DOHH2 (cell line): ENCODE measurements around the gene LIMS4.
"Not testable (repeated sequence)": the region's sequence is repeated elsewhere in the genome, so short reads cannot be mapped to it uniquely, and the experiment has no call there.

Source experiments
- H3F3A ChIP-seq: fragments of 200-600 bp; sonication (generic), shearing (Covaris generic); 2 replicates; pipeline ENCODE4 v1.6.0; 2016; ENCODE audit warnings: antibody characterized with exemption, mild to moderate bottlenecking; ENCODE audit not compliant: control insufficient read depth, insufficient read depth
- H3K27ac ChIP-seq: fragments of 200-600 bp; sonication (generic); 2 replicates; pipeline ENCODE4 v1.5.1; 2014; ENCODE audit warnings: low read depth, mild to moderate bottlenecking, low read length, moderate library complexity
- H3K27me3 ChIP-seq: fragments of 200-600 bp; sonication (generic); 2 replicates; pipeline ENCODE4 v1.6.1; 2014; ENCODE audit warnings: mild to moderate bottlenecking, low read length, mixed read lengths; ENCODE audit not compliant: control insufficient read depth
- H3K36me3 ChIP-seq: fragments of 200-600 bp; sonication (generic); 2 replicates; pipeline ENCODE4 v1.6.1; 2014; ENCODE audit warnings: mild to moderate bottlenecking, low read length, moderate library complexity, mixed read lengths; ENCODE audit not compliant: control insufficient read depth
- H3K4me1 ChIP-seq: fragments of 200-600 bp; sonication (generic); 2 replicates; pipeline ENCODE4 v1.6.1; 2014; ENCODE audit warnings: mild to moderate bottlenecking, low read length, mixed read lengths; ENCODE audit not compliant: control insufficient read depth
- H3K4me2 ChIP-seq: fragments of 200-600 bp; sonication (generic); 2 replicates; pipeline ENCODE4 v1.6.0; 2014; ENCODE audit warnings: mild to moderate bottlenecking, low read length, moderate library complexity
- H3K4me3 ChIP-seq: fragments of 200-600 bp; sonication (generic); 2 replicates; pipeline ENCODE4 v1.5.1; 2014; ENCODE audit warnings: mild to moderate bottlenecking, low read length, mixed read lengths
- H3K79me2 ChIP-seq: fragments of 200-600 bp; sonication (generic); 2 replicates; pipeline ENCODE4 v1.6.1; 2014; ENCODE audit warnings: mild to moderate bottlenecking, low read length, mixed read lengths; ENCODE audit not compliant: control insufficient read depth
- H3K9me2 ChIP-seq: fragments of 200-600 bp; sonication (generic); replicated peaks from 2 replicates; pipeline ENCODE4 v1.6.1; 2014; ENCODE audit warnings: mild to moderate bottlenecking, low read length, mixed read lengths; ENCODE audit not compliant: control insufficient read depth
- H3K9me3 ChIP-seq: fragments of 200-600 bp; sonication (generic); 2 replicates; pipeline ENCODE4 v1.6.1; 2014; ENCODE audit warnings: antibody characterized with exemption, low read length, mixed read lengths; ENCODE audit not compliant: control insufficient read depth, insufficient read depth
- H4K20me1 ChIP-seq: fragments of 200-600 bp; sonication (generic); 2 replicates; pipeline ENCODE4 v1.6.0; 2014; ENCODE audit warnings: low read depth, mild to moderate bottlenecking, antibody characterized with exemption, low read length, moderate library complexity; ENCODE audit not compliant: control insufficient read depth, insufficient read depth

LIMS4 gene

DNA sequence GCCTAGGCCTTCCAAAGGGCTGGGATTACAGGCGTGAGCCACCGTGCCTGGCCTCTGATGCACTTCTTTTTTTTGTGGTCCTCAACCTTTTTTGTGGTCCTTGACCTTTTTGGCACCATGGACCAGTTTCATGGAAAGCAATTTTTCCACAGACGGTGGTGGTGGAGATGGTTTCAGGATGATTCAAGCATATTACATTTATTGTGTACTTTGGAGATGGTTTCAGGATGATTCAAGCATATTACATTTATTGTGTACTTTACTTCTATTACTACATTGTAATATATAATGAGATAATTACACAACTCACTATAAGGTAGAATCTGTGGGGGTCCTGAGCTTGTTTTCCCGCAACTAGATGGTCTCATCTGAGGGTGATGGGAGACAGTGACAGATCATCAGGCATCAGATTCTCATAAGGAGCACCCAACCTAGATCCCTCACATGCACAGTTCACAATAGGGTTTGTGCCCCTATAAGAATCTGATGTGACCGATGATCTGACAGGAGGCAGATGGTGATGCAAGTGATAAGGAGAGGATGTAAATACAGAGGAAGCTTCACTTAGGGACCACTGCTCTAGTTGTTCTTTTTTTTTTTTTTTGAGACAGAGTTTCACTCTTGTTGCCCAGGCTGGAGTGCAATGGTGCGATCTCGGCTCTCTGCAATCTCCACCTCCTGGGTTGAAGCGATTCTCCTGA lies 29.2 kb downstream of the LIMS4 start:
- H3K9me3 ChIP-seq, H3K4me3 ChIP-seq, H3K27me3 ChIP-seq, H3K4me1 ChIP-seq, H3K79me2 ChIP-seq, H3F3A ChIP-seq, H3K4me2 ChIP-seq, H3K9me2 ChIP-seq, H3K36me3 ChIP-seq, H4K20me1 ChIP-seq, H3K27ac ChIP-seq: not testable (repeated sequence)

DNA sequence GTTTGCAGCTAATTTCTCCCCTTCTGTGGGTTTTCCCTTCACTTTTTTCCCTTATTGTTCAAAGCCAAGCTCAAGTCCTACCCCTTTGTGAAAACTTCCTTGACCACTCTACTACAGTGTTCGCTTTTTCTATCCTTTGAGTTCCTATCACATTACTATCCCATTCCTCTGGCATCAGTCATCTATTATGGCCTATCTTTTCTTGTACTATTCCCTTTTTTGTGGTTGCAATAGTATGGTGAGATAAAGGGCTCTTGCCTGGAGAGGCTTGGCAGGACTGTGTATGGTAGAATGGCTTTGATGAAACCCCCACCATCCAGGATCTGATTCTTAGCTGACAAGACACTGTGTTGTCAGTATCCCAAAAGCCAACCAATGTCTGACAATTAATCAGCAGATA lies 30.7 kb downstream of the LIMS4 start:
- H4K20me1 ChIP-seq, H3K36me3 ChIP-seq, H3K27me3 ChIP-seq, H3K4me3 ChIP-seq, H3K4me2 ChIP-seq, H3K27ac ChIP-seq, H3K4me1 ChIP-seq, H3K9me2 ChIP-seq, H3F3A ChIP-seq, H3K79me2 ChIP-seq, H3K9me3 ChIP-seq: not testable (repeated sequence)

DNA sequence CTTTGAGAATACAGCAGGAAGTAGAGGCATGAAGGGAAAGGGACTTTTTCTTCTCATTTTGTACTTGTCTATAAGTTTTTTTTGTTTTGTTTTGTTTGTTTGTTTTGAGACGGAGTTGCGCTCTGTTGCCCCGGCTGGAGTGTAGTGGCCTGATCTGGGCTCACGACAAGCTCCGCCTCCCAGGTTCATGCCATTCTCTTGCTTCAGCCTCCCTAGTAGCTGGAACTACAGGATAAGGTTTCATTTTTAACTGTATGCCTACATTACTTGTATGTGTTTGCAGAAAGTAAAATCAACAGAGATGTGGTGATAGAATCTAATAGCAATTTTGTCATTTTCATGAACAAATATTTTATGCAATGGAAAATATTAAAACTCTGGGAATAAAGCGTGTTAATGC lies 38.1 kb downstream of the LIMS4 start:
- H3K27me3 ChIP-seq, H3K27ac ChIP-seq, H3K9me3 ChIP-seq, H3K4me1 ChIP-seq, H3K9me2 ChIP-seq, H3K36me3 ChIP-seq, H3F3A ChIP-seq, H3K4me3 ChIP-seq, H4K20me1 ChIP-seq, H3K4me2 ChIP-seq, H3K79me2 ChIP-seq: not testable (repeated sequence)

DNA sequence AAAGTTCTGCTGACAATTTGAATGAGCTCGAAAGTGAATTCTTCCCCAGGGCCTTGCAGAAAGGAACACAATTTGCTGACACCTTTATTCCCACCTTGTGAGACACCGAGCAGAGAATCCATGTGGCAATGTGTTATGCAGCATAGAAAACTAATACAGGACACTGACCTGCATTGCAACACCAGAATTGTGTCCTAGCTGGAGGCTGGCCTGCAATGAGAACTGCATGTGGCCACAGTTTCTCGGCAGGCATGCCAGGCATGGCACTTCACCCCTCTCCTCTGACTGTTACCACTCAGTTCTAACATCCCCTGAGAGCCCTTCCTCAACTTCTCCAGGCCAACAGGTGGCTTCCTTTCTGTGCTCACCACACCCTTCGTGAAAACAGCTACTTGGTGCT lies 46.9 kb downstream of the LIMS4 start:
- H3F3A ChIP-seq, H3K36me3 ChIP-seq, H3K27ac ChIP-seq, H3K9me2 ChIP-seq, H3K4me2 ChIP-seq, H4K20me1 ChIP-seq, H3K4me3 ChIP-seq, H3K9me3 ChIP-seq, H3K27me3 ChIP-seq, H3K4me1 ChIP-seq, H3K79me2 ChIP-seq: not testable (repeated sequence)

DNA sequence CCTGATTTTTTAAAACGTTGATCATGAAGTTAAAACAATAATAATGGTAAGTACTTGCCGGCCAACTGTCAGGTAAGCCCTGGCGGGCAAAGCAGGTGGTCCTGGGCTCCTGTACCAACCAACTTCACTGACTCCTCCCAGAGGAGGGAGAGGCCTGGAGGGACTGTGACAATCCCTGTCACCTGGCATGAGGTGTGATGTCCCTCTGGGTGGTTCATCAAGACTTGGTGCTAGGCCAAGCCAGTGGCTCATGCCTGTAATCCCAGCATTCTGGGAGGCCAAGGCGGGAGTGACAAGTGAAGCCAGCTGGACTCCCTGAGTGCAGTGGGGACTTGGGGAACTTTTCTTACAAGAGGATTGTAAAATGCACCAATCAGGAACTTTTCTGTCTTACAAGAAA lies 48.2 kb downstream of the LIMS4 start:
- H3F3A ChIP-seq, H3K9me3 ChIP-seq, H3K79me2 ChIP-seq, H3K27ac ChIP-seq, H3K36me3 ChIP-seq, H3K27me3 ChIP-seq, H3K4me3 ChIP-seq, H3K9me2 ChIP-seq, H3K4me1 ChIP-seq, H3K4me2 ChIP-seq, H4K20me1 ChIP-seq: not testable (repeated sequence)

DNA sequence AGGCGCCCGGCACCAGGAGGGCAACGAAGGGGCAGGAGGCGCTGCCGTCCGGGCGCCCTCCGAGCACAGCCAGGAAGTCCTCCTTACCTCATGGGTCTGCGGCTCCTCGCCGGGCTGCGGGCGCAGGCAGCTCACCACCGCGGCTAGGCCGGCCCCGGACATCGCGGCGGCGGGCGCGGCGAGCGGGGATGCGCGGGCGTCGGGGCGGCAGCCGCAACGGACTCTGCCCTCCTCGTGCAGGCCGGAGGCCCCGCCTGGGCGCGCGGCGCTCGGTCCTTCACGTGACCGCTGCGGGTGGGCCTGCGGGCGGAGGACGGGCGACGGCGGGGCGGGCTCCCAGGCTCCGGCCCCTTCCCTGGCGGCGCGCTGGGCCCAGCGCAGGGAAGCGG lies 49.0 kb downstream of the LIMS4 start:
- H3K4me1 ChIP-seq, H4K20me1 ChIP-seq, H3K36me3 ChIP-seq, H3K4me2 ChIP-seq, H3F3A ChIP-seq, H3K79me2 ChIP-seq, H3K27ac ChIP-seq, H3K9me2 ChIP-seq, H3K27me3 ChIP-seq, H3K9me3 ChIP-seq, H3K4me3 ChIP-seq: not testable (repeated sequence)

DNA sequence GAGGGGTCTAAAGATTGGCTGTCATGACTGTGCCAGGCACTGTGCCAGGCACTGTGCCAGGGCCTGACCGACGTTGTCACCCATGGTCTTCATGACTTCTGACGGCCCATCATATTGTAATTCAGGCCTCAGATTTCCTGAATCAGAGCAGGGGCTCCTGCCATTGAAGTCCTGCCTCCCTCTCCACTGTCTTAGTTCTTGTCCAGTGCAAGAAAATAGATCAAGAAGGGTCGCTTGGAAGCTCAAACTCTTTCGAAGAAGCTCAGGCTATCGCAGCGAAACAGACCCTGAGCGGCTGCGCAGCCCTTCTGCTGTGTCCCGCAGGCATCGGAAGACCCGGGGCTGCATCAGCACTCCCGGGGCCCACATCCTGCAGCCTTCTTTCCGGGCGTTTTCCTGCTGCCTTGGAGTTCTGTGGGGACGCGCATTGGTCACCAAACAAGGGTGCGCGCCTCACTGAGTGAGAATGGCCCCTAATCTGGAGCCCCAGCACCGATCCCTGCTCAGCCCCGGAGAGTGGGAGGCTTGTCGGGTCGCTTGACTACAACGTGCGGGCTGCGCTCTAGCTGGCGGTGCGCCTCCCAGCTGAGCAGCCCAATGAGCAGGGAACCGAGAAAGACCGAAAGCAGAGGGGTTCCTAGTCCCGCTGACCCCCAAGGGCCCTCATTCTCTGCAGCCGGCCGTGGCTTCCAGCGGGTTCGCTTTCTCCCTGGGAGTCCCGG lies 49.6 kb downstream of the LIMS4 start:
- H3K4me3 ChIP-seq, H3K9me3 ChIP-seq, H3K36me3 ChIP-seq, H3K79me2 ChIP-seq, H3K4me2 ChIP-seq, H3F3A ChIP-seq, H3K9me2 ChIP-seq, H4K20me1 ChIP-seq, H3K27ac ChIP-seq, H3K4me1 ChIP-seq, H3K27me3 ChIP-seq: not testable (repeated sequence)

DNA sequence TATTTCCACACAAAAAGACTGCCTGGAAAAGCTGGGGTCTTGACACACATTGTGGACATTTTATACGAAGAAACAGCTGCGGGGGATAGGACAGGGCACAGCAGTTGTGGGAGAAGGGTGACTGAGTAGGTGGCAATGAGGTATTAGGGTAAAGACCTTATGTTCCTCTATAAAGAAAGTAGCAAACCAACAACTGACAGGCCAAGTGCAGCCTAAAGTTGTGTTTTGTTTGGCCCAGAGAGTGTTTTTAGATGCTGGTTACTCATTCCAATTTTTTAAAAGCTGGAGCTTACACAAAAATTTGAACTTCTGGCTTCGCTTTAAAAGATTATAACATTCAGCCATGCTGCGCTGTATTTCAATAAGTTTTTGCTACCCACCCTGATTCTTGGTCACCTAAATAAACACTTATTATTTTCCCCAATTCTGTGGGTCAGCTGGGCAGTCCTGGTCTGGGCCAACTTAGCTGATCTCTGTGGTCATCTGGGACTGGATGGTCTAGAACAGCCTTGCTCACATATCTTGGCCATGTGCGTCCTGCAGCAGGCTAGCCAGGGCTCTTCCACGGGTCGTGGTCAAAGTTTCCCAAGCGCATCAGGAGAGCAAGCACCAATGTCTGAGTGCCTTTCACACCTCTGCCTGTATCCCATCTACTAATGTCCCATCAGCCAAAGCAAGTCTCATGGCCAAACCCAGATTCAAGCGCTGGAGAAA lies 51.8 kb downstream of the LIMS4 start:
- H3K9me3 ChIP-seq, H3K79me2 ChIP-seq, H3K27me3 ChIP-seq, H3K4me3 ChIP-seq, H3K9me2 ChIP-seq, H3K36me3 ChIP-seq, H3K4me2 ChIP-seq, H3K27ac ChIP-seq, H3K4me1 ChIP-seq, H3F3A ChIP-seq, H4K20me1 ChIP-seq: not testable (repeated sequence)
